Fibroblast of the conjunctiva (primary cell): ENCODE data around the gene TRH.
"Not testable (repeated sequence)": the region's sequence is repeated elsewhere in the genome, so short reads cannot be mapped to it uniquely, and the experiment has no call there.

Experiments
- DNase-seq: peaks from one replicate; pipeline ENCODE4 v3.0.0-alpha.2; 2010; ENCODE audit warnings: low read depth

TRH gene

GRCh38 chr3:130010556-130010955 lies 36.0 kb downstream of the TRH start:
- DNase-seq = no peak

GRCh38 chr3:130012108-130012507 lies 37.6 kb downstream of the TRH start:
- not testable (repeated sequence) for DNase-seq

- not testable (repeated sequence) for DNase-seq
Measured at GRCh38 chr3:130013246-130013645, 38.7 kb downstream of the TRH start.

- DNase-seq = no peak
Measured at GRCh38 chr3:130014526-130014925, 40.0 kb downstream of the TRH start.

- DNase-seq = not testable (repeated sequence)
Measured at GRCh38 chr3:130017661-130018060, 43.1 kb downstream of the TRH start.

- DNase-seq = not testable (repeated sequence)
Measured at GRCh38 chr3:130026146-130026829, 51.8 kb downstream of the TRH start.

GRCh38 chr3:130027437-130027836 lies 52.9 kb downstream of the TRH start:
- DNase-seq = not testable (repeated sequence)
